HG03442 (cell line): ENCODE data around the gene GNB1.

Source experiments
- ATAC-seq: cut with Tn5 transposase; IDR thresholded peaks from one replicate; pipeline ENCODE4 v1.9.1; 2021; ENCODE audit warnings: mild to moderate bottlenecking, moderate library complexity; ENCODE audit not compliant: unreplicated experiment

The GNB1 gene

GRCh38 chr1:1768249-1768992 is 122.5 kb downstream of the GNB1 start:
- ATAC-seq = no peak

- no peak for ATAC-seq
Measured at GRCh38 chr1:1764876-1765470, 125.9 kb downstream of the GNB1 start.

DNA sequence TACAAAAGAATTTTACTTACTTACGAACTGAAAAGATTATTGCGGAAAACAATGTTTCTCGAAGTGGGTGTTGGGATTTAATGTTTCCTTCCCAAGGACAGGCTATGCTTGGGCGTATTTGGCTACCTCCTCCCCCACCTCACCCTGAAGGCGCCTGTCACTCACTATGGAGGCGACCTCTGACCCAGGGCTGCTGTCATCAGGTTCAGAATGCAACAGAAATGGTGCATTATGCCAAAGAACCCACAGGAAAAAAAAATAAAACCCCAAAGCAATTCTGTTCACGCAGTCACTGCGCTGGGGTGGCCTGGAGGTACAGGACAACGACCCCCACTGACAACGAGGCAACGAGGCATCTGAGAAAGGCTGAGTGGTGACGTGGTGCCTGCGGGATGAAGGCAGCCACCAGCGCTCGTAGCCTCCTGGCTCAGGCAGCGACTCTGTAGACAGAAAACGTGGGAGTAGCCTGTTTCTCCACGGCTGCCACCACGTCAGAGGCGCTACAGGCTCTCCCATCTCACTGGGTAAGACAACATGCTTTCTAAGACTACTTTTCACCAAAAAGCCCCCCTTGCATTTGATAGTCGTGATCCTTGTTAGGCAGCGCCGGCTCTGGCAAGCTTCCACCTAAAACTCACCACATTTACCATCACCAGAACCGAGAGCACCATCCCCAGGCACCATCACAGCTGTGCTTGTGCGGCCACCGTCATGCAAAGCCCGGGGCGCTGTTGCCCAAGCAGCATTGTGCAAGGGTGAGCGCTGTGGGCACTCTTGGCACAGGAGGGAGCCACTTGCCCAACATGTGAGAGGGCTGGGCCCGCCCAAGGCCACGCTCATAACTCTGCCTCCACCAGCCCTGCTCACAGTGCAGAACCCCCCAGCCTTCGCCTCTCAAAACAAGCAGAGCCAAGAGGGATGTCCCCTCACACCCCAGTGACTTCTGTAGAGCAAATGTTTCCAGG is 126.9 kb downstream of the GNB1 start:
- ATAC-seq = no peak

GRCh38 chr1:1761504-1762376 is 129.1 kb downstream of the GNB1 start:
- ATAC-seq = no peak

GRCh38 chr1:1760715-1761114 is 130.2 kb downstream of the GNB1 start:
- no peak for ATAC-seq

- ATAC-seq = no peak
Measured at GRCh38 chr1:1760345-1760650, 130.6 kb downstream of the GNB1 start.

DNA sequence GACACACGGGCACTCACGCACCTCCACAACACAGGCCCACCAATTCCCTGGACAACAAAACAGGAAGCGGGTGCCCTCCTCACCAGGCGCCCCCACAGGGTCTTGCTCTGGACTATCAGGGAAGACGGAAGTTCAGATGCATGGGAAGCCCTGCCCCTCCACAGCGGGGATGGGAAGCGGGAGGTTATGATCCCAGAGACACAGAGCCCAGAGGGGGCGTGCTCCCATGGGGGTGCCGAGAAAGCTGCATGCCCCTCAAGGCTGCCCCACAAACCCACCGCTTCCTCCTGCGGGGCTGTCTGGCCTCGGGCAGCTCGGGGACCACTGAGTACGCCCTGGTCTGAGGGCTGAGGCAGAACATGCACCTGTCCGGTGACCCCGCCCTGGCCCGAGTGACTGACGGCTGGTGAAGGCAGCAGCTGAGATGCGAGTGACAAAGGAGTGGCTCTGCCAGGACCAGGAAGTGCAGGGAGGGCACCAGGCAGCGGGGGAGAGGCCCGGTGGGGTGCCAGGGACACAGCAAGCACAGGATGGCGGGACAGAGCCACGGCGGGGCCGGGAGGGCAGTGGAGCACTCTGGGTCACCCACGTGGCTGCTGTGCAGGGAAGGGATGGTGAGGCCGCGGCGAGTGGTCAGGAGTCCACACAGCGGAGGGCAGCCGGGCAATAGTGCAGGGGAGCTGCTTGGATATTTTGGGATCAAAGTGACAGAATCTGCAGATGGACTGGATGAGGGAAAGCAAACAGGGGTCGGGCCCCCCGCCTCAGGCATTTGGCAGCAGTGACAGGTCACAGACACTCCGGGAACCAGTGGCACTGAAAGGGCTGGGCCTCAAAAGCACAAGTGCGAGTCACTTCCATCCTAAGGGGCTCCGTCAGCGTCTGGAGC is 131.2 kb downstream of the GNB1 start:
- ATAC-seq = no peak

- no peak for ATAC-seq
Measured at GRCh38 chr1:1758692-1759455, 132.0 kb downstream of the GNB1 start.

DNA sequence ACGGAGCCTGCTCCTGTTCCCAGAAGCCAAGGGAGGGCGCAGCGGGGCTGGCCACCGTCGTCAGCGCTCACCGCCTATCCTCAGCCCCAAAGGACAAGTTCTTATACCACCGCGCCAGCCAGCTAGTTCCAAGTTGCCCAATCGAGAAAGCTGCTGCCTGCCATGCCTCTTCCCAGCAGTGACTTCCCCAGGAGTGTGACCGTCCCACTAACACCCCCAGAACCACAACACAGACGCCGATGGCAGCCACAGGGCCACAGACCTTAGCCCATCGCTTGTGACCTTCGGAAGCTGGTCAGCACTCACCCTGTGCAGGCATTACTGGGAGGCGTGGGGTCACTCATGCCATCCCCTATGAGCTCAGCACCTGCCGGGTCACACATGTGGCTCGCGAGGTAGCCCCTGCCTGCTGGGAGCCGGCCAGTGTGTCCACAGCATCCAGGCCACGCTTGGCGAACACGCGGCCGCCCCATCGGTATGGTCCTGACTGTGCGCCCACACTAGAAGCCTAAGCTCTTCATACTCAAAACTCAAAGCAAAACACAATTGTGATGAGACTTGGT is 132.7 kb downstream of the GNB1 start:
- ATAC-seq = no peak

DNA sequence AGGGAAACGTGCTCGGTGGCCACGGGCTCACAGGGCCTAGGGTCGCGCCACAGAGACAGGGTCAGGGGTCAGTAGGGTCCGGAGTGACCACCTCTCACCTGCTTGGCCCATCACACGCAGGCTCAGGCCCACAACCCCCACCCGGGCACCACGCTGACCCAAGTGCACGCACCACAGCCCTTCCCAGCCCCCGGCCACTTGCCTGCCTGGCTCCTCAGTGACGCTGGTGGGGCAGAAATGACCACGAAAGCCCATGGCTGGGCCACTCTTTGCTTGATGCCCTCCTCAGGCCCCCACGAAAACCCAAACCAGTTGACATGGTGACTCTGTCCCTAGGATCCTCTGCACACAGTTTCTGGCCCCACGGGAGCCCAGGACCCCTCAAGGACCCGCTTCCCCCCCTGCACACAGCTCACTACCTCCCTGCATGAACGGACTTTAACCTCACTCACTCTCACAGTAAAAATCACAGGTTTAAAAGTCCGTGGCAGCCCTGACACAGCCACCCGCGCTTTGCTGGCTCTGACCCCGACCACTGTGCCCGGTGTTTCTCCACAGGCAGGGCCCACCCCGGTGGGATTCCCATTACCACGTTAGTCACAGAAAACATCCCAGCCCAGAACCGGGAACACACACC is 133.3 kb downstream of the GNB1 start:
- ATAC-seq = no peak

DNA sequence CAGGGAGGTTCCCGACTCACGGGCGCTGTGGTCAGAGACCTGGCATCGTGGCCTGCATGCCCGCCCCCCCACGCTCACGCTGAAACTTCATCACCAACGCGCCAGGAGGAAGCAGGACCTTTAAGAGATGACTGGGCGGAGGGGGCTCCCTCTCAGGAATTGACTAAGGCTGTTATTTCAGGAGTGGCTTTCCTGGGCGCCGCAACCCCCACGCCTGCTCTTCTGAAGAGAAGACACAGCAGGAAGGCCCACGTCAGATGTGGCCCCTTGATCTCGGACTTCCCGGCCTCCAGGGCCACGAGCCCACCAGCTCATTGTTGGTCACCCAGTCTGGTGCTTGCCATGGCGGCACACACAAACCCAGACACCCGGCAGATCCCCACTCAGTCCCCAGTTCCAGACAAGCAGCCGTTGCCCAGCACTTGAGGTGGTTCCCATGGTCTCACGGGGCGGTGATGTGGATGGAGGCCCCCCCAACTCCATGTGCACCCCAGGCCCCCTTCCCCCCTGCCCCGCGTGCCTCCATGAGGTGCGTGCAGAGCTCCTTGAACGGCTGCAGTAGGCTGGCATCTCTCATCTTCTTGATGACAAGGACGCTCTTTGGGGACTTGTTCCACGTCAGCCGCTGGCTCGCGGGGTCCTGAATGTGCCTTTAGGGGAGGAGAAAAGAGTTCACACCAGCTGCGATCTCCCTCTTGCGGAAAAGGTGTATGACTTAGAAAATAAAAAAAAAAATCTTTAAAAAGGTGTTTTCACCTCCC is 134.0 kb downstream of the GNB1 start:
- ATAC-seq = no peak

- ATAC-seq = no peak
Measured at GRCh38 chr1:1755852-1756251, 135.0 kb downstream of the GNB1 start.

DNA sequence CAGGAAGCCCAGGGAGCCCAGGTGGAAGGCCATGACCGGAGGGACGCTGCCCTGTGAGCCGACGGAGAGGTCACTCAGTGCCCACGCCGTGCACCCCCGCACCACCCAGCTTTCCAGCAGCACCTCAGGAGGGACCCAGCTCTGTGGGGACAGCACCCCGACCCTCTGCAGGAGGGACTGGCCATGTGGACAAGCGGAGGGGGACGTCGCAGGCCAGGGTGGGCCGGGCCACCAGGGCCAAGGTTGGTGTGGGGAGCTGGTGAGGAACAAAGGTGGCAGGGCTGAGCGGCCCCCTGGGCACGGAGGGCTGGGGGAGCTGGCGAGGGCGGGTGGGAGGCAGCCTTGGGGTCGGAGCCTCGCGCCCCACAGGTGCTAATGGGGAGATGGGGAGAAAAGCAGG is 135.5 kb downstream of the GNB1 start:
- ATAC-seq = no peak

DNA sequence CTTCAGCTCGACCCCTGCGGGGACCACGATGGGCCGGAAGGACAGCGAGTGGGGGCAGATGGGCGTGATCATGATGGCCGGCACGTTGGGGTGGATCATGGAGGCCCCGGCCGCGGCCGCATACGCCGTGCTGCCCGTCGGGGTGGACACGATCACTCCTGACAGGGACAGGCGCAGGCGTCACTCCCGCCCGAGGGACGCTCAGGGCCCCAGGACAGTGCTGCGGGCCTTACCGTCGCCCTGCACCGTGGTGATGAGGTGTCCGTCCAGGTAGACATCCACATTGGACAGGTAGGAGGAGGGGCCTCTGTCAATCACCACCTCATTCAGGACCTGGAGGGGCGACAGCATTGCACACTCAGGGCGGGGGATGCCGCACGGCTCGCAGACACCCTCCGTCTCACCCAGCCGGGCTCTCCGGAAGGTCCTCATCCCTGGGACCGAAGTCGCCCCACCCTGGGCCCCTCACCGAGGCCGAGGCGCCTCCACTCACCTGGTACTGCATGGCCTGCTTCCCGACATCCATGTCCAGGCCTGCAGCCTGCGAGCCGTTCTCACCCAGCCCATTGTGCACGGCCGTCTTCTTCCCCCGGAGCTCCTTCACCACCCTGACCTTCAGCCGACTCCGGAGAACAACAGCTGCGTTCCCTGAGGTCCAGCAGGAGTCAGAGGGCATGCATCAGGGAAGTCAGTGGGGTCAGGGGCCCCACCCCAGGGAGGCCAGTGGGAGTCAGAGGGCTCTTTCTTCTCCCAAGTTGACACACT is 136.7 kb downstream of the GNB1 start:
- no peak for ATAC-seq

GRCh38 chr1:1753607-1754005 is 137.3 kb downstream of the GNB1 start:
- no peak for ATAC-seq

GRCh38 chr1:1752636-1753606 is 138.0 kb downstream of the GNB1 start:
- no peak for ATAC-seq
